VCaP (cell line): ENCODE measurements around the gene CAMKMT.

ENCODE experiments used
- H3K27ac ChIP-seq: fragments of 450-650 bp; 2 replicates; pipeline ENCODE4 v1.5.1; 2017
- TF ChIP-seq, protein P1 (sequence below): fragments of 450-650 bp; conservative IDR thresholded peaks from 2 replicates; pipeline ENCODE4 v1.5.1; 2017; ENCODE audit warnings: mild to moderate bottlenecking, moderate library complexity

The CAMKMT gene

DNA sequence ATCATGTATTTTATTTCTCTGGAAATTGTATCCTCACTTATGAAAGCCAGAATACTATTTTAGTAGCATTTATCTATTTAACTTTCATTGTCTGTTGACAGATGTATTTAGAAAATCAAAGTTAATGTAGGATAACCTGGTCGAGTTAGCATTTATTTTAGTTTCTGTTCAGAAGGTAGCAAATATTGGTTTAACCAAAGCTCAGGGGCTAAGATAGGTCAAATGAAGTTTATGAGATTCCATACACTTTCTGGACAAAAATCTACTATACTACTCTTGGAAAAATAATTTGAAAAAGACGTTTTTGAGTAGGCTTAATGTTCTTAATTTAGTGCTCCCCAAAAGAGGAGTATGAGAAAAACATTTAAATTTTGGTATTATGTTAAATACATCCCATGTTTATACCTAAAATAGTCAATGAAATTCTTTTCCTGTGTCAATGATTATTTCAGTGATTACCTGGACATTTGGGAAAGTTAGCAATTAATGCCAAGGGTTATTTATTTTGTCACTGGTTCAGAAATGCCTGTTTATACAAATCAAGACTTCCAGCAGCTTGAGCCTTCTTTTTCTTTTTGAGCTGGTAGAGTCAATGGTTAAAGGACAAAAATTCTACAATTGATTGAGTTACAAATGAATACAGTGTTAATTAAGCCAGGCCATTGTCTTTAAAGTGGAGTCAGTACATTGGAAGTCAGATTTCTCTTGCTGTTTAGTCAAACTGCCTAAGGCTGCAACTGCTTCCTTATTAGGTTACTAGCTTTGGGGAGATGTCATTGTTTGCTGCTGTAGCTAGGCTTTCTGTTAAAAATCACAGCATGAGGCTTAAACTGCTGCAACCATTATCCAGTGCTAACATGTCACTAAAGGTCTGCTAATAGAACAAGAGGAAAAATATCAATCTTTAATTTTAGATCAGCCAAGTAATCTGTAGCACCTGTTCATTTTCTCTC lies 182.3 kb downstream of the CAMKMT start:
- TF ChIP-seq, protein P1, sequence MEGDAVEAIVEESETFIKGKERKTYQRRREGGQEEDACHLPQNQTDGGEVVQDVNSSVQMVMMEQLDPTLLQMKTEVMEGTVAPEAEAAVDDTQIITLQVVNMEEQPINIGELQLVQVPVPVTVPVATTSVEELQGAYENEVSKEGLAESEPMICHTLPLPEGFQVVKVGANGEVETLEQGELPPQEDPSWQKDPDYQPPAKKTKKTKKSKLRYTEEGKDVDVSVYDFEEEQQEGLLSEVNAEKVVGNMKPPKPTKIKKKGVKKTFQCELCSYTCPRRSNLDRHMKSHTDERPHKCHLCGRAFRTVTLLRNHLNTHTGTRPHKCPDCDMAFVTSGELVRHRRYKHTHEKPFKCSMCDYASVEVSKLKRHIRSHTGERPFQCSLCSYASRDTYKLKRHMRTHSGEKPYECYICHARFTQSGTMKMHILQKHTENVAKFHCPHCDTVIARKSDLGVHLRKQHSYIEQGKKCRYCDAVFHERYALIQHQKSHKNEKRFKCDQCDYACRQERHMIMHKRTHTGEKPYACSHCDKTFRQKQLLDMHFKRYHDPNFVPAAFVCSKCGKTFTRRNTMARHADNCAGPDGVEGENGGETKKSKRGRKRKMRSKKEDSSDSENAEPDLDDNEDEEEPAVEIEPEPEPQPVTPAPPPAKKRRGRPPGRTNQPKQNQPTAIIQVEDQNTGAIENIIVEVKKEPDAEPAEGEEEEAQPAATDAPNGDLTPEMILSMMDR: no peak
- H3K27ac ChIP-seq: no peak overlapping the region

DNA sequence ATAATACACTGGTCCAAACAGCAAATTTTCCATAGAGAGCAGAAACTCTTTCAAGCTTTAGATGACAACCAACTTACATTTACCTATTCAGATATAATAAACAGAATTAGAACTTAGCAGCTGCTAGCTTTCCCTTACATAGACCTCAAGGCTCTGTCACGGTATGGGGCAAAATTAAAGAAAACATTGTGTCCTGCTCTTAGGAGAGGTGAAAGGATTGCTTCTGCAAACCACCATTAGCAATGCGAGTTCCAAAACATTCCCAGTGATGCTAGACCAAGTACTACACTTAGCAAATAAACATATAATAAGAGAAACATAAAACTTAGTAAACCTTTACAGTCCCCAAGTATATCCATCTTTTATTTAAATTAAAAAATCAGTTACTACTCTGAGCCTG lies 183.3 kb downstream of the CAMKMT start:
- TF ChIP-seq, protein P1: no peak
- H3K27ac ChIP-seq: no peak overlapping the region

DNA sequence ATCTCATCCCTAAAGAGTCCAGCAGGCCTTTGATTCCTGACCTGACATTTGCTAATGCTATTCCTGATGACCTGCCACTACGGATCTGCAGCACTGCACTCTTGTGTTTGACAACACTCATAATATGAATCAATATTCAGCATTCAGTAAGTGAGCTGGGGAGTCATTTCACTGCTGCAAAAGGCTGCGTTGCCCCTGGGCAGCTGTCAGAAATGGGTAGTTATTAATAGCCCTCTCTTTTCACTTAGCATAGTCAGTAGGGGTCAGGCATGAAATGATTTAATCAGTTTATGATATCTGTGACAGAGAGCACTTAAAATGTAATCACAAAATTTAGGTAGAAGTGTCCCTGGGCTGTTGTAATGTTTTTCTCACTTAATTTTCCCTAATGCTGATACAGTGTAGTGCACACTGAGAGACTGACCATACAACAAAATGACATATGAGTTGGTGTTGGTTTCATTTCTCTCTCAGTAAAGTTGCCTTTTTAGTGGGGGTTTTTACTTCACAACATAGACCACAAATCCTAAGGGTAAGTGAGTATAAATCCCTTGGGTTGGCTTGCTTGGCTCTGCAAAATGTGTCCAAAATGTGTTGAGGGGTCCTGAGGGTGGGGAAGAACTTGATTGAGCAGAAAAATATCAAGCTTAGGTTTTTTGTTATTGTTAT lies 184.8 kb downstream of the CAMKMT start:
- no peak overlapping the region for H3K27ac ChIP-seq
- TF ChIP-seq, protein P1: no peak

DNA sequence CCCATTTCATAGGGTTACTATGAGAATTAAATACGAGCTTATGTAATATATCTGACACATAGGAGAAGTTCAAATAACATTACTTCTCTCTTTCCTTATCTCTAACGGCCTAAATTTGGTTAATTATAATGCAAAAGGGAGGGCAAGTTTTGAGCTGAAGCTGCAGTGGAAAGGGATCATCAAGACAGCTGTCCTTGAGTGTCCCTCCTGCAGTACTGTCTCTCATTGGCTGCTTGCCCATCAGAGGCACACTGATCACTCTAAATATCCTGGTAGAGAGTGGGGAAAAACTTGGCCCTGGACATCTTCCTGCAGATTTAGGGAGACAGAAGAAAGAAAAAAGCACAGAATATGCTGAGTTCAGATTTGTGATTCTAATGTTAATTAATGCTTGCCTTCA lies 186.0 kb downstream of the CAMKMT start:
- TF ChIP-seq, protein P1: no peak
- H3K27ac ChIP-seq: no peak overlapping the region

DNA sequence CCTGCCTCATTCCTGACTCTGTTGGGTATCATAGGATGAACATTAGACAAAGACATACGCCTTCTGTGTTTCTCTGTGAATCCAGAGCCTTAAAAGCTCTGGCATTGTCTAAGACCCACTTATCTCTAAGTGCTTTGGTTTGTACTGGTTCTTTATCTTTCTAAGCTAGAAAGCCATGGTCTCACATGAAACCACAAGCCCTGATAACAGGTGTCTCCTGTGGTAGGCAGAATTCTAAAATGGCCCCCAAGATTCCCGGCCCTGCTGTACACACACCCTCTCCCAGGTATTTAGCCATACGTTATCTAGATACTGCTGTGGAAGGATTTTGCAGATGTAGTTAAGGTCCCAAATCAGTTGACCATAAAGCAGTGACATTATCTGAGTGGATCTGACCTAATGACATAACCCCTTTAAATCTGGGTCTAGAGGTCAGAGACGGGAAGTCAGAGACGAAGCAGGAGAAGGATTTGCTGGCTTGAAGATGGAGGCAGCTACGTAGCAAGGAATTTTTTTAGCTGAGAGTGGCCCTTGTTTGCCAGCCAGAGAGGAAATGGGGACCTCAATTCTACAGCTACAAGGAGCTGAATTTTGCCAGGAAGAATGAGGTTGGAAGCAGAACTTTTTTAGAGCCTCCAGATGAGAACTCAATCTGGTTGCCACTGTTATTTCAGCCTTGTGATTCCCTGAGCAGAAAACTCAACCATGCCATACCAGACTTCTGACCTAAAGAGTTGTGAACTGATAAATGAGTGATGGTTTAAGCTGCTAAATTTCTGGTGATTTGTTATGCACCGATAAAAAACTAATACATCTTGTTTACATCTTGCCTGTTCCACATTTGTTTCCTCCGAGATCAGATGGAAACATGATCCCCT lies 186.7 kb downstream of the CAMKMT start:
- TF ChIP-seq, protein P1: no peak
- no peak overlapping the region for H3K27ac ChIP-seq

DNA sequence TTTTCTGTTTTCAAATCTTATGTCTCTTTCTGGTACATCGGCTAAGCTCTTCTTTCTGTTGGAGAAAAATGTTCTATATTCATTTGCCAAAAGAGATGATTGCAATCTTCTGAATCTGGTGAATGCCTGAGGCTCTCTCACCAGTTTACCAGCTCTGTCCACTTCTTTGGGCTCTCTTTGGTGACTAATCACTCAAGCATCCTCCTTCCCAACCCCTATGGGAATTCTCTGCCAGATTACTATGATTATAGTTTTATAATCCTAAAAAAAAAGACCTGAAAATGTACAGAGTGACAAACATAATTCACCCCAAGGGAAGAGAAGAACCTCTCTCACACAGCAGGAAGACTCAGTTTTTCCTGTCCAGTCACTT lies 187.3 kb downstream of the CAMKMT start:
- no peak overlapping the region for H3K27ac ChIP-seq

More for the DNA sequence above, 187.3 kb downstream of the CAMKMT start:
- TF ChIP-seq, protein P1: no peak
